Upper lobe of left lung (tissue), 4 donors: ENCODE results near the gene ESYT1.

ENCODE experiments used
- CTCF ChIP-seq, 6 experiments: fragments of 450-650 bp in 4 of 6; fragments of 200-600 bp in 2 of 6; sonication (generic) in 2 of 6; IDR thresholded peaks; one replicate each; pipeline ENCODE4 v1.5.1; 2016 to 2019; ENCODE audit warnings: antibody characterized with exemption in 6 of 6
- EP300 ChIP-seq, 4 donors: sonication (generic); formaldehyde crosslinking; IDR thresholded peaks; one replicate each; pipeline ENCODE4 v1.5.1; 2017; ENCODE audit warnings: antibody characterized with exemption in 4 of 4, control low read depth in 2 of 4
- POLR2A ChIP-seq, 4 donors: fragments of 450-650 bp; IDR thresholded peaks; one replicate each; pipeline ENCODE4 v1.5.1; 2016 to 2017; ENCODE audit warnings: antibody characterized with exemption in 4 of 4, mild to moderate bottlenecking in 2 of 4

- TF ChIP-seq POLR2A (IDR thresholded peaks at IDR 0.05) (no peak), CTCF (IDR thresholded peaks at IDR 0.05) (no peak), EP300 (IDR thresholded peaks at IDR 0.05) (no peak)
Observed at GRCh38 chr12:56186957-56187356, 58.9 kb downstream of the ESYT1 start.
